ENCODE measurements around the gene PTPRS.

The PTPRS gene

GRCh38 chr19:5354403-5354802 lies 13.8 kb upstream of the PTPRS start:
- DNase-seq: peak; percentile 25

GRCh38 chr19:5352229-5352763 lies 11.7 kb upstream of the PTPRS start:
- no peak for DNase-seq

- no peak for DNase-seq
Measured at GRCh38 chr19:5351731-5352228, 11.2 kb upstream of the PTPRS start.

GRCh38 chr19:5349041-5349440 lies 8.4 kb upstream of the PTPRS start:
- DNase-seq: no peak

- DNase-seq: peak; percentile 67
Measured at GRCh38 chr19:5345895-5346386, 5.3 kb upstream of the PTPRS start.

GRCh38 chr19:5343848-5344247 lies 3.2 kb upstream of the PTPRS start:
- DNase-seq: peak; percentile 49

- no peak for DNase-seq
Measured at GRCh38 chr19:5342573-5343201, 2.1 kb upstream of the PTPRS start.

- DNase-seq: no peak
Measured at GRCh38 chr19:5341981-5342380, 1.4 kb upstream of the PTPRS start.

- no peak for DNase-seq
Measured at GRCh38 chr19:5341448-5341820, 822 bp upstream of the PTPRS start.

GRCh38 chr19:5339950-5340636 lies 519 bp downstream of the PTPRS start:
- peak; percentile 25 for DNase-seq

GRCh38 chr19:5339198-5339949 lies 1.2 kb downstream of the PTPRS start:
- no peak for DNase-seq

- peak; percentile 16 for DNase-seq
Measured at GRCh38 chr19:5338656-5339197, 1.9 kb downstream of the PTPRS start.

GRCh38 chr19:5337708-5338655 lies 2.6 kb downstream of the PTPRS start:
- DNase-seq: no peak

- DNase-seq: no peak
Measured at GRCh38 chr19:5337126-5337525, 3.5 kb downstream of the PTPRS start.

- DNase-seq: no peak
Measured at GRCh38 chr19:5336195-5336965, 4.2 kb downstream of the PTPRS start.

GRCh38 chr19:5335593-5335992 lies 5.0 kb downstream of the PTPRS start:
- no peak for DNase-seq

- DNase-seq: no peak
Measured at GRCh38 chr19:5334824-5335500, 5.7 kb downstream of the PTPRS start.

GRCh38 chr19:5334366-5334739 lies 6.3 kb downstream of the PTPRS start:
- DNase-seq: no peak

GRCh38 chr19:5333581-5334365 lies 6.8 kb downstream of the PTPRS start:
- no peak for DNase-seq

GRCh38 chr19:5332501-5332900 lies 8.1 kb downstream of the PTPRS start:
- no peak for DNase-seq

Measured in EL (cell line).